DLD1 (cell line): Measurements from ENCODE around the gene PCGF5.

Experiments used
- in situ Hi-C: cut with HindIII; loops from 2 replicates; pipeline ENCODE4 v1.10.0; 2017; ENCODE audit warnings: low sequenced_read_pairs

Gene PCGF5

GRCh38 chr10:91208642-91209041 lies 11.8 kb upstream of the PCGF5 start:
- in situ Hi-C loops: no loop called here

GRCh38 chr10:91210014-91210413 lies 10.4 kb upstream of the PCGF5 start:
- in situ Hi-C loops: no loop called here

DNA sequence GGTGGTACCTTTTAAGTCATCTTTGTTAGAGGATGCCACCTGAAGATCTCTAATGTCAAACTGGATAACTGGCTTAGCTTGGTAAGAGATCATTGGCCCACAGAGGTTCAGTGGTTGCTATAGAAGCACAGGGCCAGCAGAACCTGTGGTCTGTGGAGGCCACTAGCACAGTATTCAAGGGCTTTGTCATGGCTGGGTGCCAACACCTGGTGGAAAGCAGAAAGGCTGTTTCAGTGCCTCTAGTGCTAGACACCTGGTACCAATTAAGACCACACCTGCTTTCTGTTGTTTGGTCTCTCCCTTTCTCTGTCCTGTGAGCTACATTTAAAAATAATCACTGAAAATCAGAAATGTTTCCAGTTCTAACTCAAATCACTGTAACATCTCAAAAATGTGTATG lies 10.0 kb upstream of the PCGF5 start:
- in situ Hi-C loops: no loop called here

DNA sequence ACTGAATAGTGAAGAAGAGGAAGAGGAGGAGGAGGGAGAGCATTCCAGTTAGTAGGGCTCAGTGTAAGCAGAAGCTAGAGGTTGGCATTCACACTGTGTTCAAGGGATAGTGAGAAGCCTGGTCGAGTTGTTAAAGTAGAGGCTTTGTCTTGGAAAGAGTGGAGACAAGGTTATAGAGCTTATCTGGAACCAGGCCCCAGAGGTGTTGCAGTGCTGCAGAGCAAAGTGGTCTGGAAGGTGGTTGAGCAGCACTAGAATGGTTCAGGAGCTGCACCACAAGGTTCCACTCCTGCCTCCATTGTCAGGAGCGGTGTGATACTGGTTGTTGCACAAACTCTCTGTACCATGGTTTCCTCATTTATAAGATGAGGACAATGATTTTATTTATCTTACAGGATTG lies 8.8 kb upstream of the PCGF5 start:
- in situ Hi-C loops: no loop called here

DNA sequence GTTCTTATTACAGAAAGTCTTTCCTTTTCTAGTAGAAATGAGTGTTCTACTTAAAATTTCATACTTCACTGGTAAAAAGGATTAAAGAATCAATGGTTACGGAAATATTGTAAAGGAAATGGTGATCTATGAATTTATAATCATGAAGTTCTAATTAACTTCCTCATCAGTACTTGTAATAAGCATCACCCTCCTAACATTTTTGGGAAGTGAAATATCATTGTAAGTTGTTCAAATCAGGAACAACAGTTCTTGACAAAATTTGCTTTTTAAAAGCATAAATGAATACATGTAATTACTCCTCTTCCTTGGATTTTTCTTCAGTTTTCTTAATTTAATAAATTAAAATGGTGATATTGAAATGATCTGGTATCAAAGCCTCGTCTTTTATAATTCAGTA lies 5.6 kb upstream of the PCGF5 start:
- in situ Hi-C loops: no loop called here

GRCh38 chr10:91215384-91215783 lies 5.1 kb upstream of the PCGF5 start:
- in situ Hi-C loops: no loop called here

DNA sequence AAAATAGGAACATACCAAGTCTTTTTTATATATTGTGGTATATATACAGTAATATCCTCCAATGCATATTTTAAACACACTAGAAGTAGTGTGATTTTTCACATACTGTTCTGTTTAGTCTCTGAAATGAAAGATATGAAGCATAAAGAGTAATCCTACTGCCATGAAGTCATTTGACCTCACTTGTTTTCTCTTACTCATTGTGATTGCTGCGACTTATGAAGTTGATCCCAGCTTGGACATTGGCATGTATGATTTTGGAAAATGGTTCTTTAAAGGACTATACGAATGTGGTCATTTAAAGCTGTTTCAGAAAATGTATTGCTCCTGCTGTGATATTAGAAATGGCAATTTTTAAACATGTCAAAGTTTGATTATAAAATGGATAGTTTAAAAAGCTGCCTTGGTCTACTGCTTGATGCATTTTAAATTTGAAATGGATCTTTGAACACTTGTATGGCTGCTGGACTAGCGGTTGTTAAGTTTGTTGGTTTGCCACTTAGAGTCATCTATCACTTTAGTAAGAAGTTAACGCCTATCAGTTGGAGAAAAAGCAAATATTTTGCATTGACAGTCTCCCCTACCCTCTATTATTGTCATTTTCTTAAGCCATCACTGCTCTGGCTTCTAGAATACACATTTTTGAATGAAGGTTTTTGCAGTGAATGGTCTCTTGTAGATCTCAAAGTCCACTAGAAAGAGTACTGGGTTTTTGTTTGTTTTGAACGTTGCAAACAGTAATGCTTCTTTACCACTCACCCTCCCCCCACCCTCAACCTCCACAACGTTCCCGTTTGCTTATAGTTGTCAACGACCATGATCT lies 881 bp upstream of the PCGF5 start:
- in situ Hi-C loops: no loop called here

- in situ Hi-C loops: no loop called here
Measured at GRCh38 chr10:91220954-91221675, 652 bp downstream of the PCGF5 start.

GRCh38 chr10:91226093-91226492 lies 5.6 kb downstream of the PCGF5 start:
- in situ Hi-C loops: no loop called here

DNA sequence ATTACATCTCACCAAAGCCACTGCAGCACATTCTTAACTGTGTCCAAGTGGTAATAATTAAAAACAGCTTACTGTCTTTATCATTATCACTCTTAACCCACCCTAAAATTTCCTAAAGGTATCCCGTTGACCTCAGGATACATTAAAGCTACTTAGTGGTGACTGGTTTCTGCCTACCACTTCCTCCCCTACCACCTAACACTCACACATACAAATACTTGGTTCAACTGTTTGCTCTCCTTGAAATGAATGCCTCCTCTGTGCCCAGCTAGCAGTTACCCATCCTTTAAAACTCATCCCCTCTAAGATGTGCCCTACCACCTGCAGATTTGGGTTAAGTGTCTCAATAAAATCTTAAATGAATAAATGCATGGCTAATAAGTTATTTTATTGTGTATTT lies 7.1 kb downstream of the PCGF5 start:
- in situ Hi-C loops: no loop called here

DNA sequence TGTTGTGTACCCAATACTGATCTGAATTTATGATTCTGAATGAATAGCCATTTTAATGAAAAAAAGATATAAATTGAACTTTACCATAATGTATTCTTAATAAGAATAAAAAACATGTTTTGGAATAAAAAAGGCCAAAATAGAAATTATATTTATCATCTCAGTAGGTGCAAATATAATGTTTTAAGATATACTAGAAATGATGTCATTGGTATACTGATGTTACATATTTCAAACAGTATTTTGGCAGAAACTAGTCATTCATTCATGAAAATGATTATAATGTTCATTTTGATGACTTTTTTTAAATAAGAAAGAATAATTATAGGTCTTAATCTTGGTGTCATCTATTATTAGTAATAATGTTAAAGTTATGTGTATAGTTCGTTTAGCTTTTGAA lies 9.2 kb downstream of the PCGF5 start:
- in situ Hi-C loops: no loop called here

DNA sequence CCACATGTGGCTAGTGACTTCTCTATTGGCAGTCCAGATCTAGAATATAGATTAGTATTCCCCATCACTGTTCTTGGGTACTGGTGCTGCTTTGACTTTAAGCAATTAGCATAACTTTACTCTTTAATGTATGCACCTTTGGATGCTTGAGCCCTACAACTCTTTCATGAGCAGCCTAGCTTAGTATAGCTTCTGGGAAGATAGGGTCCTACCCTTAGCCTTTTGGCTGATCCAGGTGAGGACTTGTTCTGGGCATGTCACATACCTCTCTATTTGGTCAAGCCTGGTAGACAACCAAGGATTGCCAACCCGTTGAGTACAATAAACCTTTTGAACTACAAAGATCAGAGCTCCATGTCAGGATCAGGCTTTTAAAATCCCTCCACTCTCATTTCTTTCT lies 17.7 kb downstream of the PCGF5 start:
- in situ Hi-C loops: no loop called here

DNA sequence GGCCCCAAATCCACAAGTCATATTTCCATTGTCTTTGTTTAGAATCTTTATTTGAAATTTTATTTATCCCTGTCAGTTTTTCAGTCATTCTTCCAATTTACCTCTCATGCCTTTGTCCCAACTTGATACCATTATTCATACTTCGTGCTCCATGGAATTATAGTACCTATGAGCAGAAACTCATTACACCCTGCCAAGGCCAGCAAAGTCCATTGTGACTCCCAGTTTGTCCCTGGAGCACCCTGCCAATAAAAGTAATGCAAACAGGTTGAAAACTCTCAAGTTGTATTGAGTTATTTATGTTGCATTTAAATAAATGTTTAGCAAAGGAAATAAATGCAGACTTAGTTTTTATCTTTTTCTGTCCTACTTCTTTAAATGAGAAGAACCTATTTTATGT lies 19.3 kb downstream of the PCGF5 start:
- in situ Hi-C loops: no loop called here

DNA sequence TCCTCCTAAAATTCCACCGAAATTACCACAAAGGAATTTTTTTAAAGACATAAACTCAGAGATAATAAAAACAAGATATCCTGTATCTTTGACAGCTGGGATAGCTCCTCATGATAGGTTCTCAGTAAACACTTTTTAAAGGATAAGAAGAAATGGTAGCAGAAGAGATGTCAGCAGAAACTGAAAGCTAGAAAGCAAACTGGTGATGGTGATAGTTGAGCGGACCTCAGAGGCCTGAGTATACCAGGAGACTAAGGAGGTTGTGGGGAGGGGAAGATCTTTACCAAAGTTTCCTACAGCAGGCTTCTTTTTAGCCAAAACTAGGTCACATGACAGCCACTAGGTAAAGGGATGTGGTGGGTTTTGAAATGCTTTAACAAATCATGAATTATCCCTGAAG lies 22.5 kb downstream of the PCGF5 start:
- in situ Hi-C loops: no loop called here

DNA sequence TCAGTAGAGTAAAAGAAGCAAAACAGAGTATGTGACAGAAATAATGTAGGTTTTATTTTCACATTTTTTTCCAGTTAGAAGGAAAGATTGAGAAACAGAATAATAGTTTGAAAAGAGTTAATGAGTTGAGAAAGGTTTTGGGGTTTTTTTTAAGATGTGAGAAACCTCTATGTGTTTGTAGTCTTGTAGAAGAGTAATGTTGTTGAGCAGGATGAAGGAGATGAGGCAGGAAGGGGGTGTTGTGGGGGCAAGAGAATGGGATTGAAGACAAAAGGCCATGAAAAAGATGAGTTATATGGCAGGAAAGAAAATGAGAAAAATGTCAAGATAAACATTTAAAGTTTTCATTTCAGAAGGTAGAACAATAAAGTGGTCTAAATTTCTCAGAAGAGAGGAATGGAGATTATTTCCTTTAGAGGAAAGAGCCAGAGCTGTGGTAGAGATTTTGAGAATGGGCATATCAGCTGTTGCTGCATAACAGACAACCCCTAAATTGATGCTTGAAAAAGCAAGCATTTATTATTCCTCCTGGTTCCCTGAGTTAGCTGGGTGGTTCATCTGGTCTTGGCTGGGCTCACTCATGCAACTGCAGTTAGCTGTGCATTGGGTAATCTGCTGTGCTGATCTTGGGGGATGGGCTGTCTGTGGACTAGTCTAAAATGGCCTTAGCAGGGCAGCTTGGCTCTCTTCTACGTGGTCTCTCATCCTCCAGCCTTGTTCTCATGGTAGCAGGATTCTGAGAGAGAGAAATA lies 27.1 kb downstream of the PCGF5 start:
- in situ Hi-C loops: no loop called here

DNA sequence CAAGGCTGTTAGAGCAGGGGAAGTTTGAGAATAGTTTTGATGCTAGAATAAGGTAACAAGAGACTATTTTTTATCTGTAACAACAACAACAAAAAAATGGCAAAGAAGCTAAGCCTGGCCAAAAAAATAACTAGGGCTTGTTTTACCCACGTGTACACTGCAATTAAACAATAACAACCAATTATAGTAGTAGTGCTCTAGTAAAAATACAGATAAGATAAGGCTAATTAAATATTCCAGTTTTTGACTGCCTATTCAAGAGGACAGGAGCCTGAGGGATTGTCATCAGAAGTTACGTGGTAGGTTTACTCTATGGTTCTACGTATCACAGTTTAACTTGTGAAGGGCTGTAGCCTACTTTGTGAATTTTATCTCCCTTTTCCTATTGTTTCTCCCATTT lies 29.2 kb downstream of the PCGF5 start:
- in situ Hi-C loops: loop anchor here (25.0 kb wide), 2 partner anchors 362 to 487 kb away; no protein-coding TSS in a partner anchor

DNA sequence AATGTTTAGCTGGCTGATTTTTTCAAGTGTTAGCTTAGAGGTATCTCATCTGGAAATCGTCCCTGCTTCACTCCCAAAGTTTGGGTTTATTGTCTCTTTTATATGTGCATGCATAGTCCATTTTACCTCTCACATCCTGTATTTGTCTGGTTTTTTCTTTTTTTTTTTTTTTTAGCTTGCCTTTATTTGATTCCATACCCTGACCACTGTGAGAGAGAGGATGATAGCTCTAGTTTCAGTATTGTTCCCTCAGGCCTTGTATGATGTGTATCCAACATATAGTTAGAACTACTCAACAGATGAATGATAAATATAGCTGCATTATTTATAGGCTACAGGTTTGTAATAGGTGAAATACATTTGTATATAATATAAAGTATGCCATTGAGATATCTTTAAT lies 29.9 kb downstream of the PCGF5 start:
- in situ Hi-C loops: loop anchor here (25.0 kb wide), 2 partner anchors 363 to 488 kb away; no protein-coding TSS in a partner anchor

GRCh38 chr10:91251430-91252056 lies 31.1 kb downstream of the PCGF5 start:
- in situ Hi-C loops: loop anchor here (25.0 kb wide), 2 partner anchors 364 to 489 kb away; no protein-coding TSS in a partner anchor

- in situ Hi-C loops: loop anchor here (25.0 kb wide), 2 partner anchors 366 to 491 kb away; no protein-coding TSS in a partner anchor
Measured at GRCh38 chr10:91253300-91253699, 32.8 kb downstream of the PCGF5 start.

- in situ Hi-C loops: loop anchor here (25.0 kb wide), 2 partner anchors 370 to 495 kb away; no protein-coding TSS in a partner anchor
Measured at GRCh38 chr10:91257310-91257709, 36.8 kb downstream of the PCGF5 start.

GRCh38 chr10:91260417-91260816 lies 40.0 kb downstream of the PCGF5 start:
- in situ Hi-C loops: loop anchor here (25.0 kb wide), 2 partner anchors 373 to 498 kb away; no protein-coding TSS in a partner anchor
